H1 (cell line): Measurements from ENCODE around the gene TMEM151A. TPM values are rescaled to one million over a fixed set of nuclear protein-coding genes. Genes with fewer than 3 reads are reported as not detected.
A peak's percentile ranks its signal among the peaks of the same experiment; 100 is the strongest.

ENCODE experiments used
- CTCF ChIA-PET: fragments of 300-600 bp; sonication (Branson Sonifier 250); formaldehyde crosslinking; loops from one replicate; lab custom pipeline; 2021; ENCODE audit not compliant: partially characterized antibody; lab: Charles Lee
- POLR2A ChIA-PET: fragments of 300-600 bp; sonication (Branson Sonifier 250); formaldehyde crosslinking; loops from one replicate; lab custom pipeline; 2021; ENCODE audit warnings: inconsistent platforms; ENCODE audit not compliant: partially characterized antibody; lab: Charles Lee
- DNase-seq, 2 experiments: peaks; one replicate each; pipeline versions ENCODE4 v3.0.0 to v3.0.0-alpha.2; 2010 to 2022; ENCODE audit warnings: low spot score in 2 of 2, low read depth in 1 of 2, mixed read lengths in 1 of 2
- FAIRE-seq: peaks from 2 replicates; lab custom pipeline; 2011; peaks lifted over from hg19 to GRCh38; lab: Jason Lieb, UNC
- H2AFZ ChIP-seq: 2 replicates; pipeline ENCODE4 v1.8.1; 2012; ENCODE audit warnings: low read length, inconsistent platforms
- H2AK5ac ChIP-seq: 2 replicates; pipeline ENCODE4 v1.6.1; 2013; ENCODE audit warnings: low read depth, low read length
- H2BK120ac ChIP-seq: replicated peaks from 2 replicates; pipeline ENCODE3; 2013; ENCODE audit warnings: low read depth, low read length, inconsistent platforms
- H2BK12ac ChIP-seq: 2 replicates; pipeline ENCODE4 v1.6.1; 2013; ENCODE audit warnings: low read depth, low read length
- H2BK15ac ChIP-seq: 2 replicates; pipeline ENCODE4 v1.6.1; 2013; ENCODE audit warnings: low read length
- H2BK20ac ChIP-seq: 2 replicates; pipeline ENCODE4 v1.6.1; 2013; ENCODE audit warnings: low read length
- H2BK5ac ChIP-seq: 2 replicates; pipeline ENCODE4 v1.6.1; 2013; ENCODE audit warnings: low read depth, low read length
- H3K14ac ChIP-seq: 2 replicates; pipeline ENCODE4 v1.6.1; 2013; ENCODE audit warnings: inconsistent platforms; ENCODE audit not compliant: insufficient read length
- H3K18ac ChIP-seq: 2 replicates; pipeline ENCODE4 v1.6.1; 2013; ENCODE audit warnings: low read length; ENCODE audit errors: extremely low read depth
- H3K23ac ChIP-seq: 2 replicates; pipeline ENCODE4 v1.6.1; 2013; ENCODE audit warnings: inconsistent platforms; ENCODE audit not compliant: insufficient read length
- H3K23me2 ChIP-seq: 2 replicates; pipeline ENCODE4 v1.6.1; 2013; ENCODE audit warnings: low read depth, low read length
- H3K27ac ChIP-seq: 2 replicates; pipeline ENCODE4 v1.6.1; 2011; ENCODE audit warnings: low read depth, low read length, inconsistent platforms
- H3K27me3 ChIP-seq, 4 experiments: replicated peaks in 1 of 4; 1 replicate in 1 of 4; 2 replicates in 3 of 4; pipeline versions ENCODE4 v1.6.1 to v1.8.1; 2011 to 2013; ENCODE audit warnings: low read length in 3 of 4, mild to moderate bottlenecking in 3 of 4, inconsistent platforms in 2 of 4, mixed read lengths in 2 of 4, moderate library complexity in 1 of 4; ENCODE audit not compliant: control insufficient read depth in 3 of 4, insufficient read depth in 3 of 4; ENCODE audit errors: extremely low read depth in 1 of 4
- H3K36me3 ChIP-seq, 4 experiments: 2 replicates each; pipeline versions ENCODE4 v1.6.1 to v1.8.1; 2011 to 2013; ENCODE audit warnings: mild to moderate bottlenecking in 4 of 4, low read length in 3 of 4, moderate library complexity in 2 of 4, control low read depth in 1 of 4, inconsistent platforms in 1 of 4; ENCODE audit not compliant: insufficient read depth in 4 of 4, control insufficient read depth in 2 of 4
- H3K4ac ChIP-seq: replicated peaks from 2 replicates; pipeline ENCODE3; 2013; ENCODE audit warnings: low read length, low read depth, mixed read lengths, inconsistent platforms; ENCODE audit not compliant: insufficient read length
- H3K4me1 ChIP-seq, 4 experiments: replicated peaks in 1 of 4; 1 replicate in 1 of 4; 2 replicates in 3 of 4; pipeline versions ENCODE4 v1.6.1 to v1.8.1; 2011 to 2013; ENCODE audit warnings: low read length in 3 of 4, inconsistent platforms in 2 of 4, mixed read lengths in 1 of 4; ENCODE audit not compliant: insufficient read depth in 4 of 4, control insufficient read depth in 3 of 4
- H3K4me2 ChIP-seq, 2 experiments: 2 replicates each; pipeline versions ENCODE4 v1.6.1 to v1.8.1; 2011 to 2013; ENCODE audit warnings: low read depth in 2 of 2, low read length in 2 of 2, control low read depth in 1 of 2, inconsistent platforms in 1 of 2, mild to moderate bottlenecking in 1 of 2; ENCODE audit not compliant: insufficient read depth in 1 of 2
- H3K4me3 ChIP-seq, 4 experiments: fragments of 200-600, 300-600 bp in 1 of 4; sonication (generic), shearing (Covaris generic), sonication (Bioruptor Twin) in 1 of 4; 2 replicates each; pipeline versions ENCODE4 v1.5.1 to v1.8.1; 2011 to 2016; ENCODE audit warnings: low read length in 4 of 4, low read depth in 3 of 4, control low read depth in 2 of 4, inconsistent platforms in 2 of 4, mild to moderate bottlenecking in 2 of 4, mixed read lengths in 1 of 4, moderate library complexity in 1 of 4; ENCODE audit not compliant: insufficient read depth in 2 of 4; ENCODE audit errors: extremely low read depth in 1 of 4
- H3K56ac ChIP-seq: replicated peaks from 2 replicates; pipeline ENCODE3; 2013; ENCODE audit warnings: low read depth, mild to moderate bottlenecking, mixed read lengths, low read length, inconsistent platforms; ENCODE audit not compliant: insufficient read length
- H3K79me1 ChIP-seq: 2 replicates; pipeline ENCODE4 v1.6.1; 2013; ENCODE audit warnings: low read depth, low read length, control low read depth
- H3K79me2 ChIP-seq, 2 experiments: 2 replicates each; pipeline versions ENCODE4 v1.6.1 to v1.8.1; 2012 to 2013; ENCODE audit warnings: low read length in 2 of 2, mild to moderate bottlenecking in 2 of 2, inconsistent platforms in 1 of 2; ENCODE audit not compliant: insufficient read depth in 2 of 2, control insufficient read depth in 1 of 2
- H3K9ac ChIP-seq, 4 experiments: replicated peaks in 1 of 4; 1 replicate in 1 of 4; 2 replicates in 3 of 4; pipeline versions ENCODE4 v1.6.1 to v1.8.1; 2011 to 2013; ENCODE audit warnings: low read depth in 3 of 4, low read length in 3 of 4, control low read depth in 2 of 4, mild to moderate bottlenecking in 2 of 4, moderate library complexity in 2 of 4, inconsistent platforms in 1 of 4; ENCODE audit errors: extremely low read depth in 1 of 4
- H3K9me3 ChIP-seq, 2 experiments: 2 replicates each; pipeline versions ENCODE4 v1.6.1 to v1.8.1; 2012 to 2013; ENCODE audit warnings: mild to moderate bottlenecking in 2 of 2, moderate library complexity in 2 of 2, control low read depth in 1 of 2, inconsistent platforms in 1 of 2, low read depth in 1 of 2, low read length in 1 of 2, mixed read lengths in 1 of 2; ENCODE audit not compliant: insufficient read depth in 2 of 2
- H4K20me1 ChIP-seq, 2 experiments: replicated peaks in 1 of 2; 2 replicates each; pipeline versions ENCODE3 to v1.8.1; 2011 to 2013; ENCODE audit warnings: inconsistent platforms in 2 of 2, low read length in 2 of 2, mild to moderate bottlenecking in 1 of 2; ENCODE audit not compliant: insufficient read depth in 2 of 2, control insufficient read depth in 1 of 2
- H4K5ac ChIP-seq: 2 replicates; pipeline ENCODE4 v1.6.1; 2013; ENCODE audit warnings: low read length, low read depth, mixed read lengths, inconsistent platforms; ENCODE audit not compliant: insufficient read length
- H4K8ac ChIP-seq: 2 replicates; pipeline ENCODE4 v1.8.0; 2013; ENCODE audit warnings: mild to moderate bottlenecking, moderate library complexity, low read length, inconsistent platforms; ENCODE audit not compliant: insufficient read depth; ENCODE audit errors: extremely low read depth
- H4K91ac ChIP-seq: replicated peaks from 2 replicates; pipeline ENCODE3; 2013; ENCODE audit warnings: low read length, mixed read lengths, inconsistent platforms; ENCODE audit not compliant: insufficient read length
- CHD1 ChIP-seq: IDR thresholded peaks from 2 replicates; pipeline ENCODE4 v1.6.1; 2012; ENCODE audit warnings: low read depth, low read length, improper control_type of control experiment
- CHD2 ChIP-seq: IDR thresholded peaks from 2 replicates; pipeline ENCODE4 v1.6.1; 2012; ENCODE audit warnings: low read length, improper control_type of control experiment
- JUN ChIP-seq: IDR thresholded peaks from 2 replicates; pipeline ENCODE4 v1.6.1; 2011; ENCODE audit warnings: low read depth, mild to moderate bottlenecking, improper control_type of control experiment, low read length
- NRF1 ChIP-seq: IDR thresholded peaks from 2 replicates; pipeline ENCODE4 v1.6.1; 2011; ENCODE audit warnings: mild to moderate bottlenecking, low read depth, low read length, improper control_type of control experiment
- POU5F1 ChIP-seq: IDR thresholded peaks from 2 replicates; pipeline ENCODE4 v1.6.1; 2011; ENCODE audit warnings: low read depth, mild to moderate bottlenecking, low read length, moderate library complexity
- SUZ12 ChIP-seq: fragments of 200-600 bp; sonication (generic); IDR thresholded peaks from 2 replicates; pipeline ENCODE4 v1.6.1; 2012; ENCODE audit warnings: mild to moderate bottlenecking, inconsistent platforms, low read length, moderate library complexity, mixed read lengths
- TAF7 ChIP-seq: optimal IDR thresholded peaks from 2 replicates; pipeline ENCODE3; 2011; ENCODE audit warnings: low read depth, mild to moderate bottlenecking, inconsistent platforms, low read length, moderate library complexity, borderline replicate concordance
- TBP ChIP-seq: IDR thresholded peaks from 2 replicates; pipeline ENCODE4 v1.6.1; 2011; ENCODE audit warnings: low read depth, low read length, improper control_type of control experiment
- WGBS, 2 experiments: shearing (Covaris generic) in 1 of 2; methylation state at CpG; one replicate each; pipeline versions ENCODE4 v1.1.6 to v1.1.7; 2013 to 2015; ENCODE audit warnings: low lambda C conversion rate in 2 of 2, mixed read lengths in 2 of 2, inconsistent platforms in 1 of 2, low coverage in 1 of 2, missing lambda C conversion rate in 1 of 2; ENCODE audit not compliant: insufficient replicate concordance in 2 of 2, insufficient coverage in 1 of 2, insufficient read length in 1 of 2; ENCODE audit errors: extremely low coverage in 1 of 2, missing lambda C conversion rate in 1 of 2; 5-methylcytosine and 5-hydroxymethylcytosine counted together
- polyA plus RNA-seq, 7 experiments: library from polyadenylated mRNA; depleted of rRNA in 3 of 7; stranded (reverse) in 5 of 7; unstranded in 2 of 7; fragments of >200 nt in 5 of 7; fragments of 200-250 nt in 2 of 7; gene quantifications; 1 replicate in 5 of 7; 2 replicates in 1 of 7; 4 replicates in 1 of 7; pipeline versions ENCODE4 v1.2.1 to v1.2.3, GENCODE V29; 2011 to 2013; ENCODE audit warnings: missing spikeins in 2 of 7, mixed read lengths in 2 of 7
- total RNA-seq: library from RNA; stranded (reverse); fragmentation: NEBNext Ultra II Directional; extraction: Animal tissue kit (Norgen Biotek cat#: 25700); gene quantifications from 2 replicates; pipeline ENCODE4 v1.2.1, GENCODE V29; 2021
- TF ChIP-seq, protein P1 (sequence below): IDR thresholded peaks from 2 replicates; pipeline ENCODE4 v1.6.1; 2012; ENCODE audit warnings: inconsistent platforms

TMEM151A gene
- total and polyA plus RNA-seq, 2 of the 8 experiments (the other 6 are each of a cell fraction or from before 2014, with no cell fraction given), result 3.2 TPM

- H3K4me2 ChIP-seq, result no peak overlapping the region
- H2BK12ac ChIP-seq, result no peak overlapping the region
- no peak overlapping the region for H3K27ac ChIP-seq
- no peak for DNase-seq
- H3K79me1 ChIP-seq, result peaks cover 3% of the 10 kb centered on the region
- 0 out of 7 replicates have a peak overlapping the region, but pooled peaks of 1 of the 4 experiments have one; percentile 13 for H3K9ac ChIP-seq
- no peak overlapping the region for H4K8ac ChIP-seq
- WGBS, 2 experiments, result 96% methylated on average over 20 of the region's 21 CpGs; no CpG with 5 or more reads in 1 of the 2 experiments
- H2BK15ac ChIP-seq, result no peak overlapping the region
- peak overlapping the region; percentile 44 for H4K91ac ChIP-seq
- no peak overlapping the region for H3K14ac ChIP-seq
- H2AK5ac ChIP-seq, result no peak overlapping the region
- no peak overlapping the region for H2BK120ac ChIP-seq
- peaks cover 3 to 8% of the 10 kb centered on the region in 2 experiments for H4K20me1 ChIP-seq
- no peak overlapping the region for H3K4me3 ChIP-seq
- no peaks in the 10 kb centered on the region; a peak in 2 of 7 replicates for H3K27me3 ChIP-seq
- H3K18ac ChIP-seq, result no peak overlapping the region
- H3K23ac ChIP-seq, result no peak overlapping the region
- no peak for FAIRE-seq
- no peaks in the 10 kb centered on the region for H3K9me3 ChIP-seq
- no peak overlapping the region; the same call in 1 of the 2 replicates for H2BK5ac ChIP-seq
- no peak overlapping the region for H2BK20ac ChIP-seq
- no peak overlapping the region for H4K5ac ChIP-seq
- ChIA-PET CTCF (interaction anchor here (0.7 to 4.6 kb wide), 10 partner anchors 12 to 119 kb away, joined by 3 to 55 read pairs (median 4); partner anchors contain the start of genes CD248, TMEM151A and YIF1A), POLR2A (interaction anchor here (1.0 to 28.7 kb wide), 6 partner anchors 9 to 59 kb away, joined by 3 to 487 read pairs (median 3); partner anchors contain the start of genes SLC29A2 and YIF1A)
- no peak overlapping the region for H3K4ac ChIP-seq
- H2AFZ ChIP-seq, result no peak overlapping the region
- peaks cover 0 to 11% (median 9%) of the 10 kb centered on the region in 4 experiments; a peak in 6 of 7 replicates for H3K4me1 ChIP-seq
- H3K56ac ChIP-seq, result no peak overlapping the region
- peaks cover 9% of the 10 kb centered on the region; the same call in 1 of the 2 replicates for H3K23me2 ChIP-seq
- H3K36me3 ChIP-seq, result peaks cover 6 to 12% (median 9%) of the 10 kb centered on the region in 4 experiments; a peak in 4 of 8 replicates
- peaks cover 0 to 14% of the 10 kb centered on the region in 2 experiments; a peak in 2 of 4 replicates for H3K79me2 ChIP-seq
- TF ChIP-seq SUZ12, result no peak
- no peak for TF ChIP-seq JUN
- no peak for TF ChIP-seq NRF1
- TF ChIP-seq TBP, result no peak
- no peak for TF ChIP-seq POU5F1
- TF ChIP-seq CHD1, result no peak
- no peak for TF ChIP-seq CHD2
- TF ChIP-seq, protein P1, sequence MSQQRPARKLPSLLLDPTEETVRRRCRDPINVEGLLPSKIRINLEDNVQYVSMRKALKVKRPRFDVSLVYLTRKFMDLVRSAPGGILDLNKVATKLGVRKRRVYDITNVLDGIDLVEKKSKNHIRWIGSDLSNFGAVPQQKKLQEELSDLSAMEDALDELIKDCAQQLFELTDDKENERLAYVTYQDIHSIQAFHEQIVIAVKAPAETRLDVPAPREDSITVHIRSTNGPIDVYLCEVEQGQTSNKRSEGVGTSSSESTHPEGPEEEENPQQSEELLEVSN, result no peak
- no peak for TF ChIP-seq TAF7
These were observed 49.9 kb downstream of the TMEM151A start for GRCh38 chr11:66341502-66342126.
